H1 (cell line): ENCODE data around the gene NFKB1.

ENCODE experiments used
- HDAC6 ChIP-seq: IDR thresholded peaks from one replicate; pipeline ENCODE4 v1.7.1; 2012; ENCODE audit warnings: low read depth, mild to moderate bottlenecking, inconsistent platforms, low read length, moderate library complexity
- JUN ChIP-seq: IDR thresholded peaks from 2 replicates; pipeline ENCODE4 v1.6.1; 2011; ENCODE audit warnings: low read depth, mild to moderate bottlenecking, improper control_type of control experiment, low read length
- MAFK ChIP-seq: IDR thresholded peaks from 2 replicates; pipeline ENCODE4 v1.6.1; 2012; ENCODE audit warnings: low read depth, mild to moderate bottlenecking, improper control_type of control experiment, low read length
- RAD21 ChIP-seq, 2 experiments: IDR thresholded peaks in 1 of 2; conservative IDR thresholded peaks in 1 of 2; 2 replicates each; pipeline ENCODE4 v1.6.1; 2011; ENCODE audit warnings: low read depth in 2 of 2, low read length in 2 of 2, improper control_type of control experiment in 1 of 2, inconsistent platforms in 1 of 2, mild to moderate bottlenecking in 1 of 2, moderate library complexity in 1 of 2
- SIRT6 ChIP-seq: IDR thresholded peaks from one replicate; pipeline ENCODE4 v1.7.1; 2012; ENCODE audit warnings: low read length, inconsistent platforms
- YY1 ChIP-seq: IDR thresholded peaks from 2 replicates; pipeline ENCODE4 v1.6.1; 2011; ENCODE audit warnings: low read depth, mild to moderate bottlenecking, low read length
- TF ChIP-seq, protein P1 (sequence below), 3 experiments: IDR thresholded peaks; 1 replicate in 2 of 3; 2 replicates in 1 of 3; pipeline versions ENCODE4 v1.5.1 to v1.6.1; 2011; ENCODE audit warnings: low read length in 3 of 3, mild to moderate bottlenecking in 3 of 3, inconsistent platforms in 2 of 3, low read depth in 1 of 3, moderate library complexity in 1 of 3; ENCODE audit not compliant: insufficient read depth in 1 of 3; ENCODE audit errors: control extremely low read depth in 1 of 3

DNA sequence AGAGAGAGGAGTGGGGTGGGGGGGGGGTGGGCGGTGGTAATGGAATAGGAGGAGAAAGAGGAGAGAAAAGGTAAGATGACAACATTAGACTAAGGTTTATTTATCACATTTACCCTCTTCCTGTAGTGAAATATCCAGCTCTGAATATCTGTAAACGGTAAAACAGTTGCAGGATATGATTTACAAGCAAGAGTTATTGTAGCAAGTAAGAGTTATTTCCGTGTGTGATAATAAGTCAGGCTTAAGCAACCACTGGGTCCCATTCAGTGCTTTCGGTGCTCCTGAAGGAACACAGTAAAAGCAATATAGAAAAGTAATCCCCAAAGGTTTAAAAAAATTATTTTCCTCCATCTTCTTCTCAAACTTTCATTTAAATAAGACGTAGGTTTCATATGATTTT, 156.0 kb downstream of the NFKB1 start:
- TF ChIP-seq JUN = no peak
- no peak for TF ChIP-seq RAD21 (IDR thresholded peaks at IDR 0.05 in 1 of 2, conservative IDR thresholded peaks at IDR 0.05 in 1 of 2; ENCODE audit: low read depth in 2 of 2, low read length in 2 of 2)
- TF ChIP-seq, protein P1, sequence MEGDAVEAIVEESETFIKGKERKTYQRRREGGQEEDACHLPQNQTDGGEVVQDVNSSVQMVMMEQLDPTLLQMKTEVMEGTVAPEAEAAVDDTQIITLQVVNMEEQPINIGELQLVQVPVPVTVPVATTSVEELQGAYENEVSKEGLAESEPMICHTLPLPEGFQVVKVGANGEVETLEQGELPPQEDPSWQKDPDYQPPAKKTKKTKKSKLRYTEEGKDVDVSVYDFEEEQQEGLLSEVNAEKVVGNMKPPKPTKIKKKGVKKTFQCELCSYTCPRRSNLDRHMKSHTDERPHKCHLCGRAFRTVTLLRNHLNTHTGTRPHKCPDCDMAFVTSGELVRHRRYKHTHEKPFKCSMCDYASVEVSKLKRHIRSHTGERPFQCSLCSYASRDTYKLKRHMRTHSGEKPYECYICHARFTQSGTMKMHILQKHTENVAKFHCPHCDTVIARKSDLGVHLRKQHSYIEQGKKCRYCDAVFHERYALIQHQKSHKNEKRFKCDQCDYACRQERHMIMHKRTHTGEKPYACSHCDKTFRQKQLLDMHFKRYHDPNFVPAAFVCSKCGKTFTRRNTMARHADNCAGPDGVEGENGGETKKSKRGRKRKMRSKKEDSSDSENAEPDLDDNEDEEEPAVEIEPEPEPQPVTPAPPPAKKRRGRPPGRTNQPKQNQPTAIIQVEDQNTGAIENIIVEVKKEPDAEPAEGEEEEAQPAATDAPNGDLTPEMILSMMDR (IDR thresholded peaks at IDR 0.05; ENCODE audit: control extremely low read depth in 1 of 3, insufficient read depth in 1 of 3, low read depth in 1 of 3, low read length in 3 of 3) = no peak
- no peak for TF ChIP-seq SIRT6
- no peak for TF ChIP-seq YY1
- TF ChIP-seq HDAC6 = no peak
- no peak for TF ChIP-seq MAFK
